MM.1S (cell line): Measurements from ENCODE around the gene C22orf15.

Experiments
- CTCF ChIP-seq: fragments of 300-600 bp; sonication (generic); IDR thresholded peaks from 2 replicates; pipeline ENCODE4 v1.5.1; 2016; ENCODE audit warnings: antibody characterized with exemption, low read length, mixed read lengths
- EZH2 ChIP-seq: fragments of 300-600 bp; sonication (generic); optimal IDR thresholded peaks from 2 replicates; pipeline ENCODE3; 2017; ENCODE audit warnings: low read depth, mild to moderate bottlenecking, antibody characterized with exemption, low read length, mixed read lengths
- EZH2phosphoT487 ChIP-seq: fragments of 300-600 bp; sonication (generic); IDR thresholded peaks from 2 replicates; pipeline ENCODE4 v1.6.1; 2018; ENCODE audit warnings: antibody characterized with exemption, low read length

GRCh38 chr22:23774114-23774921, 11.5 kb downstream of the C22orf15 start:
- TF ChIP-seq EZH2, result no peak
- no peak for TF ChIP-seq CTCF
- no peak for TF ChIP-seq EZH2phosphoT487
